Measurements from ENCODE around the gene HES1.

HES1 gene

GRCh38 chr3:194174980-194175379, 39.0 kb downstream of the HES1 start:
- no peak for DNase-seq

GRCh38 chr3:194176274-194176991, 40.5 kb downstream of the HES1 start:
- DNase-seq, result no peak

DNA sequence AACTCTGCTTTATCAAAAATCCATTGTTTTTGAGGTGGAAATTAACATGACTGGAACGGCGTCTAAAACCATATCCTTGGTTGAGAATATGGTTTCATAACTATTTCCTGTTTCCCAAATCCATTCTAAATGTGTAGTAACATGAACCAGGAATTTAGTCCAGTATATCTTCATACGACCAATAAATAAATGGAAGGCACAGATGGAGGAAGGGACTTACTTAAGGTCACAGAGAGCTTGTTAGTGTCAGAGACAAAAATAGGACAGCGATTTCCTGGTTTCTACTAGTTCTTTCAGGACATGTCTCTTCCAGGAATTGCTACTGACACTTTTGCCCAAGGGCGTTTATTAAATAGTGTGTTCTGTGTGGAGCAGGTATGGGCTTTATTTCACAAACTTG, 41.2 kb downstream of the HES1 start:
- no peak for DNase-seq

GRCh38 chr3:194178128-194178527, 42.2 kb downstream of the HES1 start:
- DNase-seq, result no peak

DNA sequence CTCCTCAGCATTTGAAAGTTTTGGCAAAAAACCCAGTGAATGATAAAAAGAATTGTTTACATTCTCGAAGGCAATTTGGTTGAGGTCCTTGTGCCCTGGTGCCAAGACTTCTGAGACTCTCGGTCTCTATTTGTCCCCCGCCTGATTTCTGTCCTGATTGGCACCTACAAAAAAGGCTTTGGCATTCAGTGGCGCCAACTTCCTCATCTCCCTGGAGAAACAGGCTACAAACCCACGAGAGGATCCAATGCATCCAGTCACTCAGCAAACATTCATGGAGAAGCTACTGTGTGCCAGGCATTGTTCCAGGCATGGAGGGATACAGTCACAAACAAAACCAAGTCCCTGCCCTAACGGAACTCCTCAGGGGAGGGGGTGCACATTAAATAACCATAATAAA, 42.7 kb downstream of the HES1 start:
- DNase-seq, result no peak

DNA sequence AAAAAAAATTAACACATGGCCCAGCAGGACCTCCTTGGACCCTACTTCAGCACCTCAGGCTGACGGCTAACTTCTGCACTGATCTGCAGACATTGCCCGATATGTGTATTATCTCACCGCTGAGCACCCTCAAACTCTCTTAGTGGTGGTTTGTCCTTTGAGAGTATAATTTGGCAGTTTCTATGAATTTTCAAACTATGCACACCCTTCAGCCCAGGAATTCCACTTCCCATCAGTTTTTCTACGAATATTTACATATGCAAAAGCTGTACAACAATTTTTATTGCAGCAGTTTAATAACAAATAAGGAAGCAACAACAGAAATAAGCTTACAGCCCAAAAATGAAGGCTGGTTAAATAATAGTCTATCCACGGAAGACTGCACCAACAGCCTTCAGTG, 44.6 kb downstream of the HES1 start:
- DNase-seq, result no peak

DNA sequence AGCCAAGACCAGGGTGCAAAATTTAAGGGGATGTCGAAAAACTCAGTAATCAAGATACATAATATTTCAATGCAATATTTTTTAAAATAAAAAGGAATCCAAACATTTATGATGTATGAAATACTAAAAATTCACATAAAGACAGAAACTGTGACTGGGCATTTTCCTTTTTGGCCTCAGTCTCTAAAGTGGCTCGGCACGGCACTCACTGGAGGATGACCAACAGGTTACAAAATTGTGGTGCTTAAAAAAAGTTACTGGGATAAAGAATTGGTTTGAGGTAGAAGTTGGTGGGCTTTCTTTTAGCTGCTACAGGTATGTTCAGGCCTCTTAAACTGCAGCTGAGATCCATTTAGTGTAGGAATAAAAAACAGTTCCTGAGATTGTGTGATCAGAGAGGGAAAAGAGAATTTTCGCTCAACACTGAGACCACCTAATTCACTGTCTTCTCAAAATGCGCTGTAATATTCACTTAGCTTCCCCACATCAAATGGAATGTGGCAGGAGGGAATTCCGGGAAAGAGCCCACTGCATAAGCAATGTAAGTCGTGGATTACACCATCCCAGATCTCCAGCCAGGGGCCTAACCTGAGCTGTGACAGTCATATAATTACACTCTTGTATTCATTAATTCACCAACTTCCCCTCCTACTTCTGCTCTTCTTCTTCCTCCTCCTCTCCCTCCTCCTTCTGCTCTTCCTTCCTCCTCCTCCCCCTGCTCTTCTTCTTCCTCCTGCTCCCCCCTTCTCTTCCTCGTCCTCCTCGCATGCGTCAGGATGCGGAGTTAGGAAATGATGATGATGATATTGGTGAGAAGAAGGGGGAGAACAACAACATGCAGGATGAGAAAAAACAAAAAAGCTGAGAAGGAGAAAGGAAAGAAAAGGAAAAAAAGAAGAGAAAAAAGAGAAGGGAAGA, 45.9 kb downstream of the HES1 start:
- DNase-seq, result no peak

DNA sequence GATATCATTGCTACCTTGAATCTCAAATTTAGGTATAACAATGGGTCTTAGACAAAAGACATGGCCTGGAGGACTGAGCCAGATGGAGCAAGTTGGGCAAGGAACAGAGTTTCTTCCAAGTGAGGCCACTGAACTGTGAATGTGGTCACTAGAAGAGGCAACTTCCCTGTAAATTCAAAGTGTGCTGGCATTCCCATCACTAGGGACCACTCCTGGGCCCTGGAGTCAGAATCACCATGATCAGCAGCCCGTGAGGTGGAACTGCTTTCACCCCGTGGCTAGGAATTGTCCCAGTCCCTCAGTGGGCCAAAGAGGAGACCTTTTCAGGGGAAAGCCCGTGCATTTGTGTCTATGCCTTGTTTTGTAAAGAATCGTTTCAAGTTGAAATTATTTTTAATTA, 47.3 kb downstream of the HES1 start:
- no peak for DNase-seq

- DNase-seq, result peak; percentile 82
Observed at GRCh38 chr3:194184265-194184751, 48.4 kb downstream of the HES1 start.

DNA sequence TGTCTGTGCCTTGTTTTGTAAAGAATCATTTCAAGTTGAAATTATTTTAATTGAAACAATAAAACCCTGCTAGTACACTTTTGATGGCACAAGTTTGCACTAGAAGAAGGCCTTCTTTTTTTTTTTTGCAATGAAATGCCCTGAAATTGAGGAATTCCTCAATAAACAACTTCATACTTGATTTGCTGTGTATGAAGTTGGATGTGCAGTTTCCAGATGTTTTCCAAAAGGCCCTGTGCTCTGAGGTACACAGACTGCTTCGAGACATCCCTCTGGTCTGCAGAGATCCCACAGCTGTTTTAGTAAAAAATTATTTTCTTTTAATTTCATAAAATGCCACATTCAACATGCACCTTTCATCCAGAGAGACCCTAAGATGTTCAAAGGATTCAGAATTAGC, 48.9 kb downstream of the HES1 start:
- no peak for DNase-seq

DNA sequence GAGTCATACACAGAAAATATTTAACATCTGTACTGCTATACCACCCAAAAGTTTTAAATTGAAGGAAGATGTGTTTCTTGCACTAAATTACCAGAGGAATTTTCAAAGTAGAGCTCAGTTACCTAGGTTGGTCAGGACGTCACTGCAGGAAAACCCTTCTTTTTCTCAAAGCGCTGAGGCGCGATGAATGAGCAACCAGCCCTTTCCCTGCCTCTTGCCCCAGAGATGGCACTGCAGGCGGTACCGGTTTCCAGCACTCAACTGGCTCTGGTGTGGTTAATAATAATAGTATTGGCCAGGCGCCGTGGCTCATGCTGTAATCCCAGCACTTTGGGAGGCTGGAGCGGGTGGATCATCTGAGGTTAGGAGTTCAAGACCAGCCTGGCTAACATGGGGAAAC, 49.3 kb downstream of the HES1 start:
- DNase-seq, result no peak

DNA sequence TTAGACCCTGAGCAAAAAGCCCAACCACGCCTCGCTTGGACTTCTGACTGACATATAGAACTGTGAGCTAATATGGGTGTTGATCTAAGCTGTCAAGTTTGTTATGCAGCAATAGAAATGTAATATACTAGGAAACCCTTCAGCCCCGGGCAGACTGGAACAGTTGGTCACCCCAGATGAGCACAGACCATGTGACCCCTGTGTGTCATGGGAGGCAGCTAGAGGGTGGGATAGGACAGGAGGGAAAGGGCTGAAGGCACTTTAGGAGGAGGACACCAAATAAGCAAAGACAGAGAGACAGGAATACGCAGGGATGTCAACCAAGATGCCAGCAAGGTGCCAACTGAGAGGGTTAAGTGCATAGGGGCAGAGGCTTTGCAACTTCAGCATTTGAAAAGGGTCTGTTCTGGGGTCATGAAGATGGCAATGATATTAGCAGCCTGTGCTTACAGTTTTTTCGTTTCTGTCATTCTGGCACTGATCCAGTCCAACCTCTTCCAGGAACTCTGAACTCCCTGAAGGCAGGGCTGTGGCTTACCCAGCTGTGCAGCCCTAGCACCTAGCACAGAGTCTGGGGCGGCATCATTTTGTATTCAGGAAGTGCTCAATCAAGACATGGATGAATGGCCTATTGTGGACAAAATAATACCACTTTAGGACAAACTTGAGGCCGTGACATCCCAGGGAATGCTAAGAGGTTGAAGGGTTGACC, 51.4 kb downstream of the HES1 start:
- DNase-seq, result no peak
